ENCODE data around the gene EPB41. TPM values are rescaled to one million over a fixed set of nuclear protein-coding genes. Genes with fewer than 3 reads are reported as not detected.

Gene EPB41
- total and polyA plus RNA-seq, 2 of the 4 experiments (the other 2 are of a cell fraction), result 4.6 to 10.0 TPM

DNA sequence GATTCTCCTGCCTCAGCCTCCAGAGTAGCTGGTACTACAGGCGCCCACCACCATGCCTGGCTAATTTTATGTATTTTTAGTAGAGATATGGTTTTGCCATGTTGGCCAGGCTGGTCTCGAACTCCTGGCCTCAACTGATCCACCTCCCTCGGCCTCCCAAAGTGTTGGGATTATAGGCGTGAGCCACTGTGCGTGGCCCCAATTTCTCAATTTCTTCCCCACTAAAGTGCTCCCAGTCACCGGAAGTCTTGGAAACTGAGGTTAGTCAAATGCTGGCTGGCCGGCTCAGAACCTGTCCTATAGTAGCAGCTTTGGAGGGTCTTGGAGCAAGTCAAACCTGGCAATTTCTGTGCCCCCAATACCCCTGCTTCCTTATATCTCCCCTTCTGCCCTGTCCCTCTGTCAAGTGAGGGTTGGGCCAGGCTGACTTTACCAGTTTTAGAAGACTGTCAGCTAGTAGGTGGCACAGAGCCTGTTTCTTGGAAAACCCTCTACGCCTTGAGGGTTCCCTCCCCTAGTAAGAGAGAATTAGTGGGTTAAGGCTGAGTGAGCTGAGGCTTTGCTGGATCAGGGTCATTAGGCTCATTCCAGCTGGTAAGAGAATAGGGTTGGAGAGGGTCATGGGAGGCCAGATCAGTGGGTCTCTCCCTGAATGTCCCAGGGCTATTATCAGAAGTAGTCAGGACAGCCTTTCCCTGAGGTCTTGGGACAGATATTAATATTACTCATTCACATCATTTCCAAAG lies 8.3 kb upstream of the EPB41 start:
- H3K27me3 ChIP-seq (ENCODE audit: control insufficient read depth, insufficient read depth, low read length), result peaks cover 3% of the 10 kb centered on the region; the same call in 1 of the 2 replicates
- H4K91ac ChIP-seq (ENCODE audit: insufficient read depth, low read depth, low read length), result no peak overlapping the region
- no peaks in the 10 kb centered on the region for H3K36me3 ChIP-seq (ENCODE audit: control insufficient read depth, insufficient read depth, low read length)
- no peak overlapping the region for H2BK20ac ChIP-seq (ENCODE audit: low read depth, low read length)
- H3K9me3 ChIP-seq (ENCODE audit: control insufficient read depth, insufficient read depth, low read length), result no peaks in the 10 kb centered on the region; the same call in 1 of the 2 replicates
- ChIA-PET POLR2A (ENCODE audit: unreplicated experiment) (no interaction called here), CTCF (interaction anchor here (0.9 kb wide), 1 partner anchor 13 kb away, joined by 3 read pairs; no protein-coding TSS in a partner anchor)
- no TSS peak for BruUV-seq (replicated peaks)
- H2AK5ac ChIP-seq (ENCODE audit: low read depth, low read length), result no peak overlapping the region
- no peak overlapping the region for H3K27ac ChIP-seq (ENCODE audit: insufficient read depth, low read length)
- no peak overlapping the region for H2BK15ac ChIP-seq (ENCODE audit: low read depth, low read length)
- dilution Hi-C loops (cut with HindIII; ENCODE audit: low sequenced_read_pairs, unreplicated experiment) (no loop called here), intact Hi-C loops (cut with micrococcal nuclease) (no loop called here), in situ Hi-C loops (cut with MboI; ENCODE audit: low sequenced_read_pairs) (no loop called here)
- H3K23ac ChIP-seq (ENCODE audit: low read depth, low read length), result no peak overlapping the region
- no peak overlapping the region for H2BK120ac ChIP-seq (ENCODE audit: low read depth, low read length)
- H2BK5ac ChIP-seq (ENCODE audit: low read depth, low read length, poor library complexity, severe bottlenecking), result no peak overlapping the region
- no peak overlapping the region for H3K18ac ChIP-seq (ENCODE audit: low read depth, low read length)
- TF ChIP-seq RFX5 (IDR thresholded peaks at IDR 0.05; ENCODE audit: low read depth, low read length) (no peak), SMC3 (IDR thresholded peaks at IDR 0.05; ENCODE audit: low read depth, low read length) (no peak), POLR2A (IDR thresholded peaks at IDR 0.05; ENCODE audit: low read depth, low read length) (no peak), FOS (IDR thresholded peaks at IDR 0.05; ENCODE audit: low read depth, low read length) (no peak), RCOR1 (IDR thresholded peaks at IDR 0.05; ENCODE audit: insufficient replicate concordance, low read length) (no peak), CHD1 (IDR thresholded peaks at IDR 0.05; ENCODE audit: low read depth, low read length) (no peak), MAFK (IDR thresholded peaks at IDR 0.05; ENCODE audit: low read depth, low read length) (no peak), BHLHE40 (IDR thresholded peaks at IDR 0.05; ENCODE audit: low read depth, low read length) (no peak), CEBPB (IDR thresholded peaks at IDR 0.05; ENCODE audit: low read depth, low read length) (no peak), MXI1 (IDR thresholded peaks at IDR 0.05; ENCODE audit: borderline replicate concordance, low read depth, low read length) (no peak)
- TF ChIP-seq, protein P1, sequence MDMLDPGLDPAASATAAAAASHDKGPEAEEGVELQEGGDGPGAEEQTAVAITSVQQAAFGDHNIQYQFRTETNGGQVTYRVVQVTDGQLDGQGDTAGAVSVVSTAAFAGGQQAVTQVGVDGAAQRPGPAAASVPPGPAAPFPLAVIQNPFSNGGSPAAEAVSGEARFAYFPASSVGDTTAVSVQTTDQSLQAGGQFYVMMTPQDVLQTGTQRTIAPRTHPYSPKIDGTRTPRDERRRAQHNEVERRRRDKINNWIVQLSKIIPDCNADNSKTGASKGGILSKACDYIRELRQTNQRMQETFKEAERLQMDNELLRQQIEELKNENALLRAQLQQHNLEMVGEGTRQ (IDR thresholded peaks at IDR 0.05; ENCODE audit: low read depth, low read length), result no peak
- TF ChIP-seq, protein P2, sequence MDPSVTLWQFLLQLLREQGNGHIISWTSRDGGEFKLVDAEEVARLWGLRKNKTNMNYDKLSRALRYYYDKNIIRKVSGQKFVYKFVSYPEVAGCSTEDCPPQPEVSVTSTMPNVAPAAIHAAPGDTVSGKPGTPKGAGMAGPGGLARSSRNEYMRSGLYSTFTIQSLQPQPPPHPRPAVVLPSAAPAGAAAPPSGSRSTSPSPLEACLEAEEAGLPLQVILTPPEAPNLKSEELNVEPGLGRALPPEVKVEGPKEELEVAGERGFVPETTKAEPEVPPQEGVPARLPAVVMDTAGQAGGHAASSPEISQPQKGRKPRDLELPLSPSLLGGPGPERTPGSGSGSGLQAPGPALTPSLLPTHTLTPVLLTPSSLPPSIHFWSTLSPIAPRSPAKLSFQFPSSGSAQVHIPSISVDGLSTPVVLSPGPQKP (IDR thresholded peaks at IDR 0.05; ENCODE audit: borderline replicate concordance, low read depth, low read length), result no peak
- TF ChIP-seq, protein P3, sequence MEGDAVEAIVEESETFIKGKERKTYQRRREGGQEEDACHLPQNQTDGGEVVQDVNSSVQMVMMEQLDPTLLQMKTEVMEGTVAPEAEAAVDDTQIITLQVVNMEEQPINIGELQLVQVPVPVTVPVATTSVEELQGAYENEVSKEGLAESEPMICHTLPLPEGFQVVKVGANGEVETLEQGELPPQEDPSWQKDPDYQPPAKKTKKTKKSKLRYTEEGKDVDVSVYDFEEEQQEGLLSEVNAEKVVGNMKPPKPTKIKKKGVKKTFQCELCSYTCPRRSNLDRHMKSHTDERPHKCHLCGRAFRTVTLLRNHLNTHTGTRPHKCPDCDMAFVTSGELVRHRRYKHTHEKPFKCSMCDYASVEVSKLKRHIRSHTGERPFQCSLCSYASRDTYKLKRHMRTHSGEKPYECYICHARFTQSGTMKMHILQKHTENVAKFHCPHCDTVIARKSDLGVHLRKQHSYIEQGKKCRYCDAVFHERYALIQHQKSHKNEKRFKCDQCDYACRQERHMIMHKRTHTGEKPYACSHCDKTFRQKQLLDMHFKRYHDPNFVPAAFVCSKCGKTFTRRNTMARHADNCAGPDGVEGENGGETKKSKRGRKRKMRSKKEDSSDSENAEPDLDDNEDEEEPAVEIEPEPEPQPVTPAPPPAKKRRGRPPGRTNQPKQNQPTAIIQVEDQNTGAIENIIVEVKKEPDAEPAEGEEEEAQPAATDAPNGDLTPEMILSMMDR (conservative IDR thresholded peaks at IDR 0.05; ENCODE audit: low read depth, low read length), result no peak
- no peak overlapping the region for H2AK9ac ChIP-seq (replicated peaks; ENCODE audit: low read depth, low read length, poor library complexity)
- H4K8ac ChIP-seq (ENCODE audit: low read depth in 2 of 2, low read length in 2 of 2), result no peak overlapping the region
- H2AFZ ChIP-seq (replicated peaks; ENCODE audit: low read length, poor library complexity), result no peak overlapping the region
- H3K79me1 ChIP-seq (ENCODE audit: low read depth in 1 of 2, low read length in 2 of 2), result no peaks in the 10 kb centered on the region
- H3K9me1 ChIP-seq (ENCODE audit: insufficient read depth, low read length), result no peaks in the 10 kb centered on the region
- no peaks in the 10 kb centered on the region for H4K20me1 ChIP-seq (ENCODE audit: insufficient read depth, low read length)
- WGBS, 2 experiments (ENCODE audit: extremely low coverage in 2 of 2, insufficient read length in 1 of 2), result 100% methylated on average over 3 of the region's 8 CpGs; no CpG with 5 or more reads in 1 of the 2 experiments
- no peak overlapping the region for H3K14ac ChIP-seq (replicated peaks; ENCODE audit: low read depth, low read length)
- no peak overlapping the region for H3K4me3 ChIP-seq (ENCODE audit: insufficient read depth, low read depth, low read length)
- no peaks in the 10 kb centered on the region for H3K4me1 ChIP-seq (ENCODE audit: control insufficient read depth, insufficient read depth, low read length)
- H4K5ac ChIP-seq (ENCODE audit: low read depth, low read length), result no peak overlapping the region
- H3K56ac ChIP-seq (ENCODE audit: extremely low read depth, insufficient read depth, low read length), result no peak overlapping the region
- no peak for ATAC-seq (ENCODE audit: low read depth)
- no peak for DNase-seq
- H3K4me2 ChIP-seq (ENCODE audit: low read depth, low read length), result no peak overlapping the region
- H3K4ac ChIP-seq (ENCODE audit: low read depth, low read length), result no peak overlapping the region
- H3K9ac ChIP-seq (ENCODE audit: low read depth, low read length), result no peak overlapping the region

Measured in IMR-90 (cell line).